Measurements from ENCODE around the gene PER3.

PER3 gene

GRCh38 chr1:7878027-7878426, 93.9 kb downstream of the PER3 start:
- Histone ChIP-seq H3K9me3 (ENCODE audit: control insufficient read depth, insufficient read depth, low read depth, low read length) (no peaks in the 10 kb centered on the region), H3K36me3 (ENCODE audit: control insufficient read depth in 2 of 2, insufficient read depth in 1 of 2, low read length in 2 of 2) (no peaks in the 10 kb centered on the region), H3K4me3 (ENCODE audit: low read depth, low read length) (no peak overlapping the region), H3K4me1 (ENCODE audit: control insufficient read depth, insufficient read depth, low read length) (no peaks in the 10 kb centered on the region), H3K27ac (ENCODE audit: extremely low read depth, low read depth, low read length) (no peak overlapping the region)
- ChIA-PET CTCF (interaction anchor here (1.2 kb wide), 1 partner anchor 69 kb away, joined by 3 read pairs; no protein-coding TSS in a partner anchor), POLR2A (no interaction called here)
- TF ChIP-seq ZNF302 (tag by site-specific recombination; IDR thresholded peaks at IDR 0.05; ENCODE audit: low read depth) (no peak), ZNF585B (tag by site-specific recombination; IDR thresholded peaks at IDR 0.05) (0 out of 2 replicates have a peak, but pooled peaks have one; percentile 12), SETDB1 (IDR thresholded peaks at IDR 0.05; ENCODE audit: insufficient read length, low read length) (peak; percentile 95)

DNA sequence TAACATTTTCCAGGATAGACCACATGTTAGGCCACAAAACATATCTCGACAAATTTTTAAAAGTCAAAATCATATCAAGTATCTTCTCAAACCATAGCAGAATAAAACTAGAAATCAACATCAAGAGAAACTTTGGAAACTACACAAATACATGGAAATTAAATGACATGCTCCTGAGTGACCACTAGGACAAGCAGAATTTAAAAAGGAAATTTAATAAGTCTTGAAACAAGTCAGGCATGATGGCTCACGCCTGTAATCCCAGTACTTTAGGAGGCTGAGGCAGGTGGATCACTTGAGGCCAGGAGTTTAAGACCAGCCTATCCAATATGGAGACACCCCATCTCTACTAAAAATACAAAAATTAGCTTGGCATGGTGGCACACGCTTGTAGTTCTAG, 95.1 kb downstream of the PER3 start:
- Histone ChIP-seq H3K4me3 (ENCODE audit: low read depth, low read length) (no peak overlapping the region), H3K9me3 (ENCODE audit: control insufficient read depth, insufficient read depth, low read depth, low read length) (no peaks in the 10 kb centered on the region), H3K4me1 (ENCODE audit: control insufficient read depth, insufficient read depth, low read length) (no peaks in the 10 kb centered on the region), H3K36me3 (ENCODE audit: control insufficient read depth in 2 of 2, insufficient read depth in 1 of 2, low read length in 2 of 2) (no peaks in the 10 kb centered on the region), H3K27ac (ENCODE audit: extremely low read depth, low read depth, low read length) (no peak overlapping the region)
- POLR2A ChIA-PET = no interaction called here
- TF ChIP-seq, protein P1, sequence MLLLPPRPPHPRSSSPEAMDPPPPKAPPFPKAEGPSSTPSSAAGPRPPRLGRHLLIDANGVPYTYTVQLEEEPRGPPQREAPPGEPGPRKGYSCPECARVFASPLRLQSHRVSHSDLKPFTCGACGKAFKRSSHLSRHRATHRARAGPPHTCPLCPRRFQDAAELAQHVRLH (tag by site-specific recombination; IDR thresholded peaks at IDR 0.05) = no peak
- no peak for TF ChIP-seq ZNF302 (tag by site-specific recombination; IDR thresholded peaks at IDR 0.05; ENCODE audit: low read depth)
- TF ChIP-seq IKZF3 (tag by site-specific recombination; IDR thresholded peaks at IDR 0.05) = no peak
- TF ChIP-seq ZNF350 (tag by site-specific recombination; IDR thresholded peaks at IDR 0.05) = no peak
- TF ChIP-seq ZSCAN16 (tag by site-specific recombination; IDR thresholded peaks at IDR 0.05) = no peak
- TF ChIP-seq ZNF223 (tag by site-specific recombination; IDR thresholded peaks at IDR 0.05) = no peak
- TF ChIP-seq ZNF184 (tag by site-specific recombination; IDR thresholded peaks at IDR 0.05) = no peak
- TF ChIP-seq ZNF670 (tag by site-specific recombination; IDR thresholded peaks at IDR 0.05; ENCODE audit: low read depth) = no peak
- TF ChIP-seq ZNF776 (tag by site-specific recombination; IDR thresholded peaks at IDR 0.05; ENCODE audit: borderline replicate concordance) = no peak
- no peak for TF ChIP-seq ZBTB48 (tag by site-specific recombination; IDR thresholded peaks at IDR 0.05)
- TF ChIP-seq PRDM10 (tag by site-specific recombination; IDR thresholded peaks at IDR 0.05) = no peak
- CTCF ChIA-PET = interaction anchor here (0.6 to 1.2 kb wide), 3 partner anchors 10 to 71 kb away, joined by 3 to 4 read pairs (median 3); no protein-coding TSS in a partner anchor

- ChIA-PET CTCF (interaction anchor here (0.7 kb wide), 1 partner anchor 69 kb away, joined by 3 read pairs; no protein-coding TSS in a partner anchor), POLR2A (no interaction called here)
- Histone ChIP-seq H3K9me3 (ENCODE audit: control insufficient read depth, insufficient read depth, low read depth, low read length) (no peaks in the 10 kb centered on the region), H3K4me3 (ENCODE audit: low read depth, low read length) (no peak overlapping the region), H3K4me1 (ENCODE audit: control insufficient read depth, insufficient read depth, low read length) (no peaks in the 10 kb centered on the region), H3K27ac (ENCODE audit: extremely low read depth, low read depth, low read length) (no peak overlapping the region), H3K36me3 (ENCODE audit: control insufficient read depth in 2 of 2, insufficient read depth in 1 of 2, low read length in 2 of 2) (no peaks in the 10 kb centered on the region)
- peak; percentile 91 for TF ChIP-seq EGR2 (tag by site-specific recombination; IDR thresholded peaks at IDR 0.05; ENCODE audit: low read depth)
- 0 out of 2 replicates have a peak, but pooled peaks have one; percentile 31 for TF ChIP-seq ZNF157 (tag by site-specific recombination; IDR thresholded peaks at IDR 0.05)
- TF ChIP-seq ZNF544 (tag by site-specific recombination; IDR thresholded peaks at IDR 0.05) = no peak
- no peak for TF ChIP-seq BCL11B (tag by site-specific recombination; IDR thresholded peaks at IDR 0.05; ENCODE audit: low read depth)
- TF ChIP-seq ZFHX2 (tag by site-specific recombination; conservative IDR thresholded peaks at IDR 0.05) = peak; percentile 74
- TF ChIP-seq ZNF366 (tag by site-specific recombination; conservative IDR thresholded peaks at IDR 0.05) = peak; percentile 97
- TF ChIP-seq ZBTB1 (tag by site-specific recombination; IDR thresholded peaks at IDR 0.05) = no peak
- peak; percentile 88 for TF ChIP-seq ZBTB17 (tag by site-specific recombination; IDR thresholded peaks at IDR 0.05)
These were observed 100.7 kb downstream of the PER3 start for GRCh38 chr1:7884757-7885156.

Measured in HEK293 (cell line).